ENCODE measurements around the gene SRGAP1. TPM values are rescaled to one million over a fixed set of nuclear protein-coding genes. Genes with fewer than 3 reads are reported as not detected.
A peak's percentile ranks its signal among the peaks of the same experiment; 100 is the strongest.
"Not testable (repeated sequence)": the region's sequence is repeated elsewhere in the genome, so short reads cannot be mapped to it uniquely, and the experiment has no call there.

Gene SRGAP1
- total RNA-seq, 1 experiment from 2014 or later = 10.9 TPM

- no peak for DNase-seq (ENCODE audit: low read depth)
Measured at GRCh38 chr12:64157110-64157509, 312.6 kb downstream of the SRGAP1 start.

GRCh38 chr12:64160021-64160710 is 315.7 kb downstream of the SRGAP1 start:
- no peak for DNase-seq (ENCODE audit: low read depth)

GRCh38 chr12:64160711-64161060 is 316.2 kb downstream of the SRGAP1 start:
- peak; percentile 67 for DNase-seq (ENCODE audit: low read depth)

- DNase-seq (ENCODE audit: low read depth) = not testable (repeated sequence)
Measured at GRCh38 chr12:64166606-64167005, 322.1 kb downstream of the SRGAP1 start.

GRCh38 chr12:64167041-64167440 is 322.5 kb downstream of the SRGAP1 start:
- DNase-seq (ENCODE audit: low read depth) = not testable (repeated sequence)

- no peak for DNase-seq (ENCODE audit: low read depth)
Measured at GRCh38 chr12:64170024-64170423, 325.5 kb downstream of the SRGAP1 start.

GRCh38 chr12:64170730-64171129 is 326.2 kb downstream of the SRGAP1 start:
- DNase-seq (ENCODE audit: low read depth) = no peak

- DNase-seq (ENCODE audit: low read depth) = peak; percentile 95
Measured at GRCh38 chr12:64171715-64172114, 327.2 kb downstream of the SRGAP1 start.

- peak; percentile 31 for DNase-seq (ENCODE audit: low read depth)
Measured at GRCh38 chr12:64172143-64172970, 327.9 kb downstream of the SRGAP1 start.

- no peak for DNase-seq (ENCODE audit: low read depth)
Measured at GRCh38 chr12:64173456-64173855, 329.0 kb downstream of the SRGAP1 start.

- DNase-seq (ENCODE audit: low read depth) = no peak
Measured at GRCh38 chr12:64175254-64175945, 330.9 kb downstream of the SRGAP1 start.

GRCh38 chr12:64177001-64177400 is 332.5 kb downstream of the SRGAP1 start:
- no peak for DNase-seq (ENCODE audit: low read depth)

- DNase-seq (ENCODE audit: low read depth) = peak; percentile 76
Measured at GRCh38 chr12:64178122-64178521, 333.6 kb downstream of the SRGAP1 start.

- peak; percentile 86 for DNase-seq (ENCODE audit: low read depth)
Measured at GRCh38 chr12:64180951-64181350, 336.5 kb downstream of the SRGAP1 start.

- peak; percentile 99 for DNase-seq (ENCODE audit: low read depth)
Measured at GRCh38 chr12:64181430-64182291, 337.2 kb downstream of the SRGAP1 start.

GRCh38 chr12:64184216-64184615 is 339.7 kb downstream of the SRGAP1 start:
- no peak for DNase-seq (ENCODE audit: low read depth)

- peak; percentile 51 for DNase-seq (ENCODE audit: low read depth)
Measured at GRCh38 chr12:64186789-64187188, 342.3 kb downstream of the SRGAP1 start.

- DNase-seq (ENCODE audit: low read depth) = peak; percentile 79
Measured at GRCh38 chr12:64187370-64187769, 342.9 kb downstream of the SRGAP1 start.

GRCh38 chr12:64187794-64188193 is 343.3 kb downstream of the SRGAP1 start:
- DNase-seq (ENCODE audit: low read depth) = no peak

- DNase-seq (ENCODE audit: low read depth) = no peak
Measured at GRCh38 chr12:64189530-64189929, 345.0 kb downstream of the SRGAP1 start.

GRCh38 chr12:64190140-64190539 is 345.6 kb downstream of the SRGAP1 start:
- DNase-seq (ENCODE audit: low read depth) = no peak
